Measurements from ENCODE around the gene KRT2.

Gene KRT2

DNA sequence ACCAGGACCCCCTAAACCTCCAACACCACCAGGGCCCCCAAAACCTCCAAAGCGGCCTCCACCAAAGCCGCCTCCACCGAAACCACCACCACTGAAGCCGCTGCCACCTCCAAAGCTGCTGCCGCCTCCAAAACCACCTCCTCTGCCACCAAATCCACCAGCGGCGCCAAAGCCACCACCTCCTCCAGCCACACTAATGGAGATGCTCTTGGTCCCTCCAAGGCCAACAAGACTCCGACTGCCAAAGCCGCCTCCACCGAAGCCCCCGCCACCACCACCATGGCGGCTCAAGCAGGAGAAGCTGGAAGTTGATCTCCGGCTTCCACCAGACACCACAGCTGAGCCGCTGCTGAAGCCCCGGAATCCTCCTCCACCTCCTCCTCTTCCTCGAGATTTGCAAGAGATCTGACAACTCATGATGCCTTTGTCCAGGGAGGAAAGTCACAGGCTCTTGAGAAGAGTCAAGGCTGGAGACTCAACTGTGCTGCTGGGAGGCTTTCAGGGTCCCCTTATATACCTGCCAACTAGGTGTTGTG lies at the start of gene KRT2:
Gene KRT2 (minus strand): TSS at position 486 of the 536 bp plus-strand sequence. CDS start 69 bp downstream, at position 417.
- no peak for DNase-seq (ENCODE audit: low read depth in 3 of 3)

- DNase-seq (ENCODE audit: low read depth in 3 of 3) = no peak
Measured at GRCh38 chr12:52701281-52701680, 49.3 kb upstream of the KRT2 start.

DNA sequence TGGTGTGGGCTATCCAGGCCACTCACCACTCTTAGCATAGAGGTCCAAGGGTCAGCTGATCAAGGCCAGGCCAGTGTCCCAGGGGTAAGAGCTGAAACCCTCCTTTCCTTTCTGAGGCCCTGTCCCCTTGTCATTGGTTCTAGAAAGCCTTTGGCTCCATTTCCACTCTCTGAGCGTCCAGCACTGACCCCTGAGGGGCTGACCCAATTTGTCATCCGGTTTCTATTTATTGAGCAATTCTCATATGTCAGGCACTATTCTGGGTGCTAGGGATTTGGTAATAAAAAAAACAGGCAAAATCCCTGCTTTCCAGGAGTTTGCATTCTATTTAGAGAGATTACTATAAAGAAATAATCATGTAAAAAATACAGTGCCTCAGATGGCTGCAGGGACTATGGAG lies 47.9 kb upstream of the KRT2 start:
- DNase-seq (ENCODE audit: low read depth in 3 of 3) = no peak

DNA sequence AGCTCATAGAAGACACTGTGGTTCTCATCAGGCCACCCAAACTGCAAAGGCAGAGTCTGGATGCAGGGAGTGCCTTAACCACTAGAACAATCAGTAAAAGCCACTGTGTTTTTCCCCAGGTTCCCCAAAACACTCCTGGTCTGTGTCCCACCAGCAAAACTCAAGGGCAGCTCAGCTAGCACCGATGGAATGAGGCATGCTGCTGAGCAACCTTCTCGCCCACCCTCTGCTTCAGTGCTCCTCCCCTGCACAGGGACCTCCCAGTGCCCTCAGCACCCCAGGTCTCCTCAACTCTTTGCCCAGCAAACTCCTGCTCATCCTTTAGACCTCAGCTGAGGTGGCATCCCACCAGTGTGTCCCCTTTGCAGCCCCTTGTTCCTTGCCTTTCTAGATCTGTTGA lies 47.4 kb upstream of the KRT2 start:
- no peak for DNase-seq (ENCODE audit: low read depth in 3 of 3)

DNA sequence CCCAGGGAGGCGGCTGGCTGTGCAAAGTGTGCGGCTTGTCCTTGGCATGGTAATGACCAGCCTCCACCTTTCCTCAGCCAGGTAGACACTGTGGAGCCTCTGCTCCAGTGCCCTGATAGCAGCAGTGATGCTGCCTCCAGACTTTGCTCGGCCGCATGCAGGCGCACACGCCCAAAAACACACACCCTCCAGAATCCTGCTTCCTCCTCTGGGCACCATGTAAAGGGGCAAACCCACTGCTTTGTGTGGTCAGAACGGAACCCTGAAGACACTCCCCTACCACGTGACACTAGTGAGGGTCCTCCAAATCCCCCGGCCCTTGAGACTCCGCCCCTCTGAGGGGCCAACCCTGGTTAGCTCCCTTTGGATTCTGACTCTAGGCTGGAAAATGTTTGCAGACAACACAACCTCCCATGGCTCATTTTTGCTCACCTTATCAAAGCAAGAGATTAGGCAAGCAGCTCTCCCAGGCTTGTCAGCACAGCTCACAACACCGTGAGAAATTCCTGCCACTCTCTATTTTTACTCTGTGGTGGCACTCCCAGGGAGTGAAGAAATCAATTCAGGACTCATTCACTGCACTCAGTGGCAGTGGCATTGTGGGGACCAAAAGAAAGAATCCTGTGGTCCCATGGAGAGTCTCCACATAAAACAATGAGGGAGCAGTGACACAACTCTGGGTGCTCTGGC lies 46.8 kb upstream of the KRT2 start:
- no peak for DNase-seq (ENCODE audit: low read depth in 3 of 3)

DNA sequence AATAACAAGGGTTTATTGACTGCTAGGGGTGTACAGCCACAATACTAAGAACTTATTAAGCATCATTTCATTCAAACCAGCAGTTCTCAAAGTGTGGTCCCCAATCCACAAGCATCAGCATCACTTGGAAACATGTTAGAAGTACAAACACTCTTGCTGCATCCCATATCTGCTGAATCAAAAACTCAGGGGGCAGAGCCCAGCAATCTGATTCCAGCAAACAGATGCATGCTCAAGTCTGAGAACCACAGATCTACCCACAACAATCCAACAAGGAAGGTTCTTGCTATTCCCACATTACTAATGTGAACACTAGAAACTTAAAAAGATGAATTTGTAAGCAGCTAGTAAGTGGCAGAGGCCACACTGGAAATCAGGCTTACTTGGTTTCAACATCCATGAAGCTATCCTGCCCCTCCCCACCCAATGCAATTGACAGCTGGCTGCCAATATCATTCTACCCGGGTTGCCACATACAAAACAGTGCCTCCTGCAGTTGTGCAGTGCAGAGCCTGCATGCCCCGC lies 45.1 kb upstream of the KRT2 start:
- DNase-seq (ENCODE audit: low read depth in 3 of 3) = no peak

DNA sequence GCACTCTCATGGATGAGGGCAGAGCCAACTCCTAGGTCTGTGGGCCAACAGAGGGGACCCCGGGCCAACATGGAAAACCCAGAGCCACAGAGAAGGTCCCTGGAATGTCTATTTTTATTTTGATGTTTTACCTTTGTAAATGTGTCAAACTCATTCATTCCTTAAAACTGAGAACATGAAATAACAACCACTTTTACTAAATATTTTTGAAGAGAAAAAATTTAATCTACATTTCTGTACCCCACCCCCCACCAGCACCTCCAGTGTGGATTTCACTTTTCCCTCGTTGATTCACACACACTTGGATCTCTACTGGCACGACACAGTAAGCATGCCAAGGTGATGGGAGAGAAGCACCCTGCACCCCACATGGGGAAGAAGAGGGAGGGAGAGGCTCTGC lies 44.6 kb upstream of the KRT2 start:
- no peak for DNase-seq (ENCODE audit: low read depth in 3 of 3)

DNA sequence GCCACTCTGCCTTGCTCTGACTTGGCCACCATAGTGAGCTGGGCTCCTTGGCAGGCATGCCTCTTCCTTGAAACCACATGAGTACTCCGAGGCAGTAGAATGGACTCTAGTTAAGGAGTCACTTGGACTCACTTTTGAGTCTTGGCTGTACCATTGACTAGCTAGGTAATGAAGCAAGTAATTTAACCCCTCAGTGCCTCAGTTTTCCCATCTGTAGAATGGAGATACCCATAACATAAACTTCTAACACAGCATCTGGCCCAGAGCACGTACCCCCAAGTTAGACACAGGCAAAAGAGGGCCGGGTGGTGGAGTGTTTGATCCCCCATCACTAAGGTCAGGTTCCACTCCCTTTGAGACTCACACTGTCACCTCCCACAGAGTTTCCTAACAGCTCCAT lies 43.0 kb upstream of the KRT2 start:
- no peak for DNase-seq (ENCODE audit: low read depth in 3 of 3)

GRCh38 chr12:52694151-52694550 lies 42.1 kb upstream of the KRT2 start:
- no peak for DNase-seq (ENCODE audit: low read depth in 3 of 3)

DNA sequence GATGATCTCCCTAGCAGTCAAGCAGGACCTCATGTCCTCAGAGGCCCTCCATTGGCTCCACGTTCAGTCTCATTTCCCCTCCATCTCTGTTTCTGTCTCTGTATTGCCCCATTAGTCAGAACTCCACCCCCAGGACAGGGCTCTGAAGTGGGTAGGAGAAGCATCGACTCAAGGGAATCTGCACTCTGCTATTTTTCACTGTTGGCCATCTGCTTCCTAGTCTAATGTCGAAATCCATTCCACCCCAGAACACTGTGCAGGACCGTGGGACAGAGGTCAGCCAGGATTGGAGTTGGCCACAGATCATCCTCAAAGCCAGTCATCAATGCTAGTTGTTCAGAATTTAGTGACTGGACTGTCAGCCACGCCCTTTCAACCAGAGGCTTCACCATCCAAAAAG lies 41.2 kb upstream of the KRT2 start:
- DNase-seq (ENCODE audit: low read depth in 3 of 3) = no peak

DNA sequence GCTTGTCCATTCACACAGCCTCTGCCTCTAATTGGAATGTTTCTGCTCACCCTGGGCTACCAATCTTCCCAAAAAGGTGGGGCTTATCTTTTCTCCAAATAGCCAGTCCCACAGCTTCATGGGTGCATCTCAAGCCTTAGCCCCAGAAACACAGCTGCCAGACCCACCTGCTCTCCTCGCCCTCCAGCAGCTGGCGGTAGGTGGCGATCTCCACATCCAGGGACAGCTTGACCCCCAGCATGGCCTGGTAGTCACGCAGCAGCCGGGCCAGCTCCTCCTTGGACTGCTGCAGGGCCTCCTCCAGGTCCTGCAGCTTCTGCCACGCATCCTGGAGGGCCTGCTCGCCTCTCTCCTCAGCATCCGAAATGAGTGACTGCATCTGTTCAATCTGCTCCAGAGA lies 40.2 kb upstream of the KRT2 start:
- no peak for DNase-seq (ENCODE audit: low read depth in 3 of 3)

GRCh38 chr12:52691841-52692150 lies 39.8 kb upstream of the KRT2 start:
- DNase-seq (ENCODE audit: low read depth in 3 of 3) = no peak

DNA sequence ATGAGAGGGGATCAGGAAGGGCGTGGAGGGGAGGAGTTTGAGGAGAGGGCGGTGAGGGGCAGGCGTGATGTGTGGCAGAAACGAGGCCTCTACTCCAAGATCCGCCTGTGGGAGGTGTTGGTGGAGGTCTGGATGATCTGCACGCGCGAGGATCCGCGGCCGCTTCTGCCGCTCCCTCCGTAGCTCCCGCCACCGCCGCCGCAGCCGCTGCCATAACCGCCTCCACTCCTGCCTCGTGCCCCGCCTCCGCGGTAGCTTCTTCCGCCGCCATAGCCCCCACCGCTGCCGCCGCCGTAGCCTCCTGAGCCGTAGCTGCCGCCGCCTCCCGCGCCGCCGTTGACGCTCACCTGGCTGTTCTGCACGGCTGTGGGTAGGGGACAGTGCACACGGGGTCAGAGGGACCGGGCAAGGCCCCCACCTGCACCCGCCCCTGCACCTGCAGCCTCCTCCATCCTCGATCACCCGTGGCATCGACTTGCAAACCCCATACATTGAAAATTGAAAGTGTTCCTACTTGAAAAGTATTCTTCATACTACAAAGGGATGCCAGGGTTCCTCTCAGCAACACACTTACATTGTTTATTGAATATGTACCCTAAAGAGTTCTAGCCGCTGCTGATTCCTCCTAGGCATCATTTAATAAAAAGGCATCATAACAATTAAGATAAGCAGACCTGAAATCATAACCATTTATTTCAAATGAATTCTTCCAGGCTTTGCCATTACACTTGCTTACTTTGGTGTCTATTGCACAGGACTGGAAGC lies 39.2 kb upstream of the KRT2 start:
- peak; percentile 28 to 37 (median 29) for DNase-seq (ENCODE audit: low read depth in 3 of 3)

- no peak for DNase-seq (ENCODE audit: low read depth in 3 of 3)
Measured at GRCh38 chr12:52690351-52691075, 38.5 kb upstream of the KRT2 start.

DNA sequence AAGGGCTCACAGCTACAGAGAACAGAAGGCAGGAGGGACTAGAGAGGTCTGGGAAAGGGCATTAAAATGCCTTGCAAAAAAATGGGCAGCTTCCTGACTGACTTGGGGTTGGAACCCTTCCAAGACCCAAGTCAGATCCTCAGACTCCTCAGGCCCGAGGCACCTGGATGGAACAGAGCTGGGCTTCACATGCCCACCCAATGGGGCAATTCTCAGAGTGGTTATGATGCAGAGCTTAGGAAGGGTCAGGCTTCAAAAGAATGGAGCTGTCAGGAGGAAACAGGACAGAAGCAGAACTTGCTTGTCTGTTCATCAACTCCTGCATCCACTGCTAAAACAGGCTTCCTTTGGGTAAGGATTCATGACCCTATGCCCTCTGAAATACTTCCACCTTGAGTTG lies 37.9 kb upstream of the KRT2 start:
- no peak for DNase-seq (ENCODE audit: low read depth in 3 of 3)

DNA sequence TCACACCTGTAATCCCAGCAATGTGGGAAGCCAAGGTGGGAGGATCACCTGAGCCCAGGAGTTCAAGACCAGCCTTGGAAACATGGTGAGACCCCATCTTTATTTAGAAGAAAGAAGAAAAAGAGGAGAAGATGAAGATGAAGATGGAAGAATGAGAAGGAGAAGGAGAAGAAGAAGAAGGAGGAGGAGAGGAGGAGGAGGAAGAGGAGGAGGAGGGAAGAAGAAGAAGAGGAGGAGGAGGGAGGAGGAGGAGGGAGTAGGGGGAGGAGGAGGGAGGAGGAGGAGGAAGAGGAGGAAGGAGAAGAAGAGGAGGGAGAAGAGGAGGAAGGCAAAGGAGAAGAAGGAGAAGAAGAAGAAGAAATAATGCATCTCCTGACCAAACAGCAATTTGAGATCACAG lies 37.2 kb upstream of the KRT2 start:
- DNase-seq (ENCODE audit: low read depth in 3 of 3) = no peak

GRCh38 chr12:52688481-52688880 lies 36.5 kb upstream of the KRT2 start:
- no peak for DNase-seq (ENCODE audit: low read depth in 3 of 3)

DNA sequence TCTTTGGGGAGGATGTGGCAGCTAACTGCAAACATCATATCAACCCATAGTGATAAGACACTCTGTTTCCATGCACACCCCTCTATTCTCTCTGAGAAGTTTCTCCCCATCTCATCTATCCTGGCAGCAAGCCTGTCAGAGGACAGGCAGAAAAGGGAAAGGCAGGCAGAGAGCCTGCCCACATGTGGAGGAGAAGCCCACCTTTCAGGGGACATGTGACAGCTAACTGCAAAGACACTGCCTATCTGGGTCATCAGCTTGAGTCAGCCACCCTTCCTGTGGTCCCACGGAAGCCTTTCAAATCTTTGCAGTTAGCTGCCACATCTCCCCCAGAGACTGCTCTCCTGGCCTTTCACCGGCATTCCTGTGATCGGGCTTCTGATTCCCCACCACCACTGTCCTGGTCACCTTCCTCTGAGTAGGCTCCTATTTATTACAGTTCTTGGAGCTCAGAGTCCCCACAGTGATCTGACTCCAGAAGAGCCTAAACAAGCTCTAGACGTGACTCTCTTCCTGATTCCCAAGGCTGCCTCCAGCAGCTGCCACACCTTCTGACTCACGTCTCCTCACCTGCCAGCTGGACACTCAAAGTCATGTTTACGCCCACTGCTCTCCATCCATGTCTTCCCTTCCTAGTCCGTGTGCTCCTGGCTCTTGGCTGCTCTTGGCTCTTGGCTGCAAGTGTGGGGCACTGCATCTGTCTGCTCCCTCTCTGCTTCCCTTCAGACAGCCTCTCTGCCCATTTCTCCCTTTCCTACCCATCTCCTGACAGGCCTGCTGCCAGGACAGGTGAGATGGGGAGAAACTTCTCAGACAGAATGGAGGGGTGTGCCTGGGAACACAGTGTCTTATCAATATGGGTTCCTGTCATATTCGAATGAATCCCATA lies 35.7 kb upstream of the KRT2 start:
- DNase-seq (ENCODE audit: low read depth in 3 of 3) = no peak

DNA sequence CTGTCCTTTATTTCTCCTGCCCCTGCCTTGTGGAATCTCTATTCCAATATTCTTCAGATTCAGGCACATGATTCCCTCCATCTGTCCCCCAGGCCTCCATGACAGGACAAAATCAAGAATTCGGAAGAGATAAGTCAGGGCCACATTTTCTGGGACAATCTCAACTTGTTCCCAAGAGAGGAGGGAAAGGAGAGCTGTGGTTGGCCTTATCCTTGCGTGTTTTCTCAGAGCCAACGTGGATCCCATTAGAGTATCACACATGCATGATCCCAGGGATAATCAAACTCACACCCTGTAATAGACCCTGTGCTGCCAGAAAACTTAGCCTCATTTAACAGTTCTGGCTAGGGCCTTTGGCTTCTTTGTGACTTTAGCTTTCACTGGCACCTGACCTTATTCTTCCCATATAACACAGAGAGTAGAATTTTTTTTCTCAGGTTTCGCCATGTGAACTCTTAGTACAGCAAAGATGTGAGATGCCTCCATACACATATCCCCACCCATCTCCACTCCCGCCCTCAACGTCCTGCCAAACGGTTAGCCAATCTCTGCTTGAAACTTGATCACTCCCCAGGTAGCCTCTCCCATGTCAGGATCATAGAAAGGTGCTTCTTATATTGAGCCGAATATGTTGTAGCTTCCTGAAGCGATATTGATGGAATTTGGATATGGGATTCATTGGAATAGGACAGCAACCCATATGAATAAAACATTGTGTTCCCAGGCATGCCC lies 34.9 kb upstream of the KRT2 start:
- no peak for DNase-seq (ENCODE audit: low read depth in 3 of 3)

- no peak for DNase-seq (ENCODE audit: low read depth in 3 of 3)
Measured at GRCh38 chr12:52686063-52686462, 34.1 kb upstream of the KRT2 start.

- DNase-seq (ENCODE audit: low read depth in 3 of 3) = no peak
Measured at GRCh38 chr12:52685406-52685890, 33.4 kb upstream of the KRT2 start.

All from stimulated activated CD4-positive, alpha-beta T cell treated with anti-CD3 and anti-CD28 coated beads, TNF-alpha, amount 100 ng/mL, for 4 hours (primary cell).